Hematopoietic multipotent progenitor cell (in vitro differentiated cells): Measurements from ENCODE around the gene PPP1R9B. TPM values are rescaled to one million over a fixed set of nuclear protein-coding genes. Genes with fewer than 3 reads are reported as not detected.

Source experiments
- DNase-seq, 3 donors: peaks; one replicate each; pipeline ENCODE4 v3.0.0-alpha.2; 2011 to 2015; ENCODE audit warnings: low read depth in 2 of 3, low spot score in 2 of 3
- total RNA-seq: library from RNA; depleted of rRNA; stranded (reverse); fragments of >200 nt; gene quantifications from one replicate; pipeline ENCODE4 v1.2.3, GENCODE V29; 2012

PPP1R9B gene
- total RNA-seq, 1 donor, result 42.5 TPM

DNA sequence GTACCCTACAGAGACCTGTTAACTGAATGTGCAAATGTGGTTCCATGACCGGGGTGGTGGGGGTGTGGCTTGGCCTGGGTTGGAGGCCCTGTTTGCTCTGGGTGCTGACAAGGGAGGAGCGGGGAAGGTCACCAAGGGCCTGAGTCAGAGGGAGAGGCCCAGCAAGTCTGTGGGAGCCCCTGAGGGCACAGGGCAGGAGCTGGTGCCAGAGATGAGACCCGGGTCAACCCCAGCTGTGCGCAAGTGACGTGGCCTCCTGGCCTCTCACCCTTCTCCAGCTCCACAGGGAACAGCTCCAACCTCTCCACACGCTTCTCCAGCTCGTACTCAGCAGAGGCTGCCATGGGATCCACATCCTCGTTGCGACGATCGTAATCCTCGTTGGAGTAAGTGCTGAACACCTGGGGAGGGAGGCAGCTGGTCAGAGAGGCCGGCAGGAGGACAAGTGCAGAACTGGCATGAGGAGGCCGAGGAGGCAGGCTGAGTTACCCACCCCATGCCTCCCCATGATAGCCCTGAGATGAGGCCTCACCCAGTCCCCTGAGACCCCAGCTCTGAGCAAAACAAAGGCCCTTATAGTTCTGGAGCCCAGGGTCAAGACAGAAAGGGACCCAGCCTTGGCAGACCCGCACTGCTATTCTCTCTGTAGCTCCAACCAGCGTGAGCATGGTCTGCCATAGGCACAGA, 5.5 kb downstream of the PPP1R9B start:
- no peak for DNase-seq

DNA sequence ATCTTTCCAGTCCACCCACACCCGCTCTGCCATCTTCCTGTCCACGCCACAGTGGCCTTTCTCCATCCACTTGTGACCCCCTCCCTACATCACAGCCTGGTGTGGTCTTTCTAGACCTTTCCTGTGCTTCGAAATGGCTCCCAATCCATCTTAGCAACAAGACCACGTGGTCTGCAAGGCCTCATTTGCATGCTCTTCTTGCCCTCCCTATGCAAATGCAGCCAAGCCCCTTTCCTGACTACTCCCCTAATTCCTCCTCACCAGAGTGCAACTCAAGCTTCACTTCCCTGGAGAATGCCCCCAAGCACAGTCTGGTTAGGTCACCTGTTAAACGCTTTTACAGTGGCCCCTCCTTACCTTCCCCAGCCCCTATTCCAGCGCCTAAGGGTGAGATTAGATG, 6.1 kb downstream of the PPP1R9B start:
- no peak for DNase-seq

DNA sequence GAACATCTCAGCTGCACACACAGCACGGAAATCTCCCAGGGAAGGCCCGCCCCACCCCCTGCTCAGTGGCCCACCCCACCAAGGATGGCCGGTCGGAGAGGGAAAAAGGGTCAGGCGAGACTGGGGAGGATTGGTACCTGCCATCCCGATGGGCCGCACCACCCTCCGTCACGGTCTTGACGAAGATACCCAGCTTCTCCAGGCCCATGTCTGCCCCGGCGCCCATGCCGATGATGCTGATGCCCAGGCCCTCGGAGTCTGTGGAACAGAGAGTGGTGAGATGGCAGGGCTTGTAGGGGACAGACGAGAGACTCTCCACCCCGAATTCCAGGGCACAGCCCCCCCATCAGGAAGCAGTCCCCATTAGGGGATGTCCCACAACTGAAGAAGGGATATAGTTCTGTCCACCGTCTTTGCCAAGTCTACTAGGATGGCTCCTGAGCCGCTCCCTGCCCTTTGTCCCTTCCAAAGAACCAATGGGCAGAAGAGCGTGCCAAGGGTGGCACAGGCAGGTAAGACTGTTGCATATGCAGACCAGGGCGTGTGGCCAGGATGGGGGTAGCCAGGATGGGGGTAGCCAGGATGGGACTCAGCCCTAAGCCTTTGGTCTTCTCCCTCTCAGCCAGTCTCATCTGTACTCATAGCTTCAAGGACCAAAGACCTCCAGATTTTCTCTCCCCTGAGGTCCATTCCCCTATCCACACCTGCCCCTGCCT, 6.9 kb downstream of the PPP1R9B start:
- DNase-seq, result no peak

DNA sequence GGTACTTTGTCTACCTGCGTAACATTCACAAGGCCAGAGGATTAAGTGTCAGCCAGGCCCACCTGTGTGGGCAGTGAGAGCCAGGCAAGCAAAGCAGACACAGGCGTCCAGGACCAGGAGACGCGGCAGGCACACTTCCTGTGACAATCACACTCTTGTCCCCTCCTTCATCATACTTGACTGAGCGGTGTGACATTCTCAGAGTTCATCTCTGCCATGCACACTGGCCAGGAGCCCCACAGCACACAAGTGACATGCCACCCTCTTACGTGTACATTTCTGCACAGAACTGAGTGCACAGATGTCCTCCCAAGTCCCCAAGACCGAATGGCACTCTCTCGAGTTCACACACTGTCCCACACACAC, 8.7 kb downstream of the PPP1R9B start:
- DNase-seq, result no peak

DNA sequence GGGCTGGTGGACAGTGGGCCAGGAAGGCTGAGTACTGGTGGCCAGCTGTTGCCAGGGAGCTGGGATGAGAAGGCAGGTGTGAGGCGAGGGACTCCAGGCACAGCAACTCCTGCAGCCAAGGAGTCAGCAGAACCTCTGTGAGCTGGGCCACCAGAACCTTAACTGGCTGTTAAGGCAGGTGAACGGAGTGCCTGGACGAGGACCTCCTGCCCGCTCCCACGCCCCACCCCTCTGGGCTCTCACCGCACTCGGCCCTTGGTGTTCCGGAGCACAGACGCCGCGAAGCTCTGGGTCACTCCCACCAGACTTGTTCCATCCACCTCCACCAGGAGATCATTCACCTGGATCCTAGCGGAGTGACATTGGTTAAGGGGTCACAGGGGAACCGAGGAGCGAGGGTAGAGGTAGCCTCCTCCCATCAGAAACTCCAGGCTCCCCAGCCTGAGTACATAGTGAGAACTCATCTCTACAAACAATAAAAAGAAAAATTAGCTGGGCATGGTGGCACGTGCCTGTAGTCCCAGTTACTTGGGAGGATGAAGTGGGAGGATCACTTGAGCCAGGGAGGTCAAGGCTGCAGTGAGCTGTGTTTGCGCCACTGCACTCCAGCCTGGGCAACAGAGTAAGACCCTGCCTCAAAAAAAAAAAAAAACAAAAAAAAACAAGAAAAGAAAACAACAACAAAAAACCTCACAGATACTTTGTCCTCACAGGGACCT, 9.3 kb downstream of the PPP1R9B start:
- DNase-seq, result no peak

DNA sequence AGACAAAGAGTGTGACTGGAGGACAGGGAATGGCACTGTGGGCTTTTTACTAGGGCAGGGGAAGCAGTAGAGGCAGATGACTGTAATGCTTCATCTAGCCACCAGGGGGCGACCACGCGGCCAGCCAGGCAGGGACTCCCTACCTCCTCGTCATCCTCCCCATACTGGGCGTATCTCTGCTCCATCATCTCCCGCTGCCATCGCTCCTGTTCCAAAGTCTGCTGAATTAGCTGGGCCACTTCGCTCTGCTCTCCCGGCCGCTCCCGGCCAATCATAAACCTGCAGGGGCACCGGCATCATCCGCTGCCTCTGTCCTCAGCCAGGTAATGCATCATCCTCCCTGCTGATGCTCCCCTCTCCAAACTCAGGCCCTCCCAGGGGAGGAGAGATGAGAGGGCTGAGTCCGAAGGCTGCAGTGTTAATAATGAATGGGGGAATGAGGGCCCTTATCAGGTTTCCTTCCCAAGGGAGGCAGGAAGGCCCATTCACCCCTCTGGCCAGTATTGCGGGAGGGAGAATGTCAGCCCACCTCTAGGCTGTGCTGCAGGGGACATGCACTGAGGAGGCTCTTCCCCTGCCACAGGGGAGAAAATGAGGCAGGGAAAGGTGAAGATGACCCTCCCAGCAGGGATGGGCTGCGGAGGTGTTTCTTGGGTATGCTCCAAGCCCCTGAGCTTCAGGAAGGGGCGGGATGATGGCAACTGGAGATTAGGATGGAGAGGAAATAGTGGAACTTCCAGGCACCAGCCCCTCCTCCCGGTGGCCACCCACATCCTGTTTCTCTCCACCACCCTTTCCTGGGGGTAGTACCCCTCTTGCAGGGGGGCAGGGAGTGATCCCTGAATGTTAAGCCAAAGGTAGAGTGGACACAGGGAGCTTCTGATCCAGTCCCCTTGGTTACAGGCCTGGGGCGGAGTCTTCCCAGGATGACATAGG, 10.3 kb downstream of the PPP1R9B start:
- DNase-seq, result peak in 2 of 3 donors; percentile 68 to 72

DNA sequence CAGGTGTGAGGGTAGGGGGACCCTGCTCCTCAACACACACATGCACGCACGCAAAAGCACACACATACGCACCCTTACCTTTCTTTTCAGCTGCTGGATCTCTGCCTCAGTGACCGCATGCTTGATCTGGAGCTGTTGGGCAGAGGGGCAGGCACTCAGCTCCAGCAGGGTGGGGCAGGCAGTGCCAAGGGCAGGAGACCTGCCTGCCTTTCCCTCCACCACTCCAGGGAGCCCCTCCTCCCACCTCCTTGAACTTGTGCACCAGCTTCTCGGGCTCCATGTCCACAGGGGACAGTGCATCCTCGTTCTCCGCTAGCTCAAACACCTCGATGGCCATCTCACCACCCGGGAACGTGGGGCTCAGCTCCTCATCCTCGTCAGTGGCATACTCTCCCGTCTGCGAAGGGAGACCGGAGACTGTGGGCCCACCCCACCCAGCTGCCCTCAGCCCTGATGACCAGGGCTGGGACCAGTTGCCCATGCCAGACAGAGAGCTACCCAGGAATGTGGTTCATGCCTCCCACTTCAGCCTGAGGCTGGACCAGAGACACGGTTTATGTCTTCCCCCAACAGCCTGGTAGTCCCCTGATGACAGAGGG, 11.2 kb downstream of the PPP1R9B start:
- no peak for DNase-seq

DNA sequence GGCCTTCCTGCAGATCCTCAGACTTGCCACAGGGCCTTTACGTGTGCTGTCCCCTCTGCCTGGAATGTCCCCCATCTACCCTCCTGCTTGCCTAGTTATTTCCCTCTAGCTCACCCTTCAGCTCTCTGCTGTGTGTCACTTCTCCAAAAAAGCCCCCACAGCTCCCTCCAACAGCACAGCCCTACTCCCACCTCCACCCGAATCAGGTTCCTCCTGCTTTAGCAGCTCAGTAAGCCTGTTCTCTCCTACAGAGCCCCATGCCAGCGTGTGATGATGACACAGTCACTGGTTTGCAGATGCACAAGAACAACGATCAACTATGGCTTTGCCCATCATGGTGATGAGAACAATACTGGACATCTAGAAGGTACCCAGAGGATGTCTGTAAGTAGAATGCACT, 13.4 kb downstream of the PPP1R9B start:
- DNase-seq, result no peak

DNA sequence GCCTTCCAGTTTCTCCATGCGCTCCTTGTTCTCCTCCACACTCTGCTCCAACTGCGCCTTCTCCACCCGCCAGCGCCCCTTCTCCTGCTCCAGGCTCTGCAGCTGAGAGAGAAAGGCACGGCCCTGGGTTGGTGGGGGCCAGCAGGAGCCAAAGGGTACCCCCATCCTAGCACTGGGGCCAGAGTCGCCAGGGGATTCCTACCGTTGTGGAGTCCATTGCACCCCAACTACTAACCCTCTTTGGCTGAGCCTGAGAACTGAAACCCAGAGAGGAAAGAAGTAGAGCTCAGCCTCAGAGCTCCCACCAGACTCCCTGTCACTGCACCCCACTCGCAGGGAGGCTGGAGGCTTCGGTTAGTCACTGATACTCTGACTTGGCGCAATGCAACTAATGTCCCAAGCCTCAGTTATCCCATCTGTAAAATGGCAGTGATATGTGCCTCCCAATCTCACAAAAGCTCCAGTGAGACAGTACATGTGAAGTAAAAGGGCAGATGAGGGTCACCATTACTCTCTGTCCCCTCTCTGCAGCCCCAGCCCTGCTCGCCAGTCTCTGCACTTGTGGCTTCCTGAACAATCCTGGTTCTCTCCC, 14.3 kb downstream of the PPP1R9B start:
- DNase-seq, result no peak

DNA sequence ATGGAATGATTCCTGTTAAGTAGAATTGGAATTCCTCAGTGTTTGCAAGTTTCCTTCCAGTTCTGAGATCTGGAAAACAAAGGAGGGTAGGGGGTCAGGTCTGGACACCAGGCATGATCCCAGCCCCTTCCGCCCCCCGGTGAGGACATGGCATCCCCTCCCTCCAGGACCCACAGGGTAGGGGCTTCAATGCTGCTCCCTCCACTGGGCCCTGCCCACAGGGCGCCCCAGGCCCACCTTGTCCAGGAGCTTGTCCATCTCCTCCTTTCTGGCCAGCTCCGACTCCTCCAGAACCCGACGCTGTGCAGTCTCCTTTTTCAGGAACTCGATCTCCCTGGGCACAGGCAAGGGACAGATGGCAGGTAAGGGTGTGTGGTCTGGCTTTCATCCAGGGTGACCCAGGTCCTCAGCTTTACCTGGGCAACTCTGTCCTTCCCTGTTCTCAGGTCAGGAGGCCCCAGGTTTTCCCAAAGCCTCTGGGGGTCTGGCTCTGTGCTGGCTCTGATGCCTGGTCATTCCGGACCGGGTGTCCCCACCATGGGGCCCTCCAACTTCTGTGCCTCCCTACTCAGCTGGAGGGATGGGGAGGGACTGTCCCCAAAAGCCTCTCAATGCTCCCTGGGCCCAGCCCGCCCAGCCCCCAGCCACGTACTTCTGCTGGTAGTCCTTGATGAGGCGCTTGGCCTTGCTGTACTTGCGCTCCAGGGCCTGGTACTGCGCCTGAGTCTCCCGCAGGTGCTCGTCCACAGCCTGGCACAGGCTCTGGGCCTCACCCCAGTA, 15.0 kb downstream of the PPP1R9B start:
- DNase-seq, result no peak

DNA sequence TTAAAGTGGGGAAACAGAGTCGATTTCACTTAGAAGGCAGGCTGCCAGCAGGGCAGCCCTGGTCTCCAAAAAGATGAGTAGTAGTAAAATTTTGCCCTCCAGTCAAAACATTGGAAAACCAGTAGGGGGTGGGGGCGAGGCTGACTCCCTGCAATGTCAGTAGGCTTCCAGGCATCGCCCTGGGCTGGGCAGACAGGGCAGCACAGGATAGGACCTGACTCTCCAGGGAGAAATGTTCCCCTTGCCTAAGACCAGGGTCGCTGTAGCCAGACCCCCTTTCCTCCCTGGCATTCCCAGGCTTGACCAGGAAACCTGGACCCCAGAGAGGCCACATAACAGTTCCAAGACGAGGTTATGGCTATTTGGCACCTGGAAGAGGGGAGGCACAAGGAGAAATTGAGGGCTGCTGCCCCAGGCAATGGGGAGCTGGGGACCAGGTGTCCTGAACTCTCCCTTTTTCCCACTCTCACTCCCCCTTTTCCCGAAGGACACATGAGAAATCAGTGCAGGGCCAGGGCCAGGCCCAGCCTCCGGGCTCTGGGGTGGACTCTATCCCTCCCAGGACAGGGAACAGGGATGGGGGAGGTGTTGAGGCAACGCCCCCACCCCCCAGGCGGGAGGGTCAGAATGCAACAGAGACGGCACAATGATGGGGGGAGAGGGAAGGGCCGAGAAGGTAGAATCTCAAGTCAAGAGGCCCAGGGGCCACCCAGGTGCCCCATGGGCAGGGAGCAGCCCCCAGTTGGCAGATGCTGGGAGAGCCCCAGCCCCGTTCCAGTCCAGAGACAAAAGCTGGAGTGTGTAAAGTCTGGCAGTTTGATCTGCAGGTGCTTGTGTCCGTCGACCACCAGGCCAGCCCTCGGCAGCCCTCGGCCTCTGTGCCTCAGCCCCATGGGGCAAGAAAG, 16.0 kb downstream of the PPP1R9B start:
- DNase-seq, result no peak

DNA sequence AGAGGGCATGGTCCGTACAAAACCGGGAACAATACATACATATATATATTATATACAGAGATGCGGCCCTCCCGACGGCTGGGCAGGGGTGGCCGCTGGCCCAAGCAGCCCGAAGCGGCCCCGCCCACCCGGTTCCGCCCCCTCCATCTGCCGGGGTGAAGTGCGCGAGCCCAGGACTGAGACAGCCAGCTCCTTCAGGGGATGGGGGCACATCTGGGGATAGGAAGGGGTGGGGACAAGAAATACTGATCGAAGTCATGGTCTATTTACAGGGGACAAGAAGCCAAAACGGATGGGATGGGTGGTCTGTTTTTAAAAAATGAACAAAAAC, 16.7 kb downstream of the PPP1R9B start:
- DNase-seq, result no peak

DNA sequence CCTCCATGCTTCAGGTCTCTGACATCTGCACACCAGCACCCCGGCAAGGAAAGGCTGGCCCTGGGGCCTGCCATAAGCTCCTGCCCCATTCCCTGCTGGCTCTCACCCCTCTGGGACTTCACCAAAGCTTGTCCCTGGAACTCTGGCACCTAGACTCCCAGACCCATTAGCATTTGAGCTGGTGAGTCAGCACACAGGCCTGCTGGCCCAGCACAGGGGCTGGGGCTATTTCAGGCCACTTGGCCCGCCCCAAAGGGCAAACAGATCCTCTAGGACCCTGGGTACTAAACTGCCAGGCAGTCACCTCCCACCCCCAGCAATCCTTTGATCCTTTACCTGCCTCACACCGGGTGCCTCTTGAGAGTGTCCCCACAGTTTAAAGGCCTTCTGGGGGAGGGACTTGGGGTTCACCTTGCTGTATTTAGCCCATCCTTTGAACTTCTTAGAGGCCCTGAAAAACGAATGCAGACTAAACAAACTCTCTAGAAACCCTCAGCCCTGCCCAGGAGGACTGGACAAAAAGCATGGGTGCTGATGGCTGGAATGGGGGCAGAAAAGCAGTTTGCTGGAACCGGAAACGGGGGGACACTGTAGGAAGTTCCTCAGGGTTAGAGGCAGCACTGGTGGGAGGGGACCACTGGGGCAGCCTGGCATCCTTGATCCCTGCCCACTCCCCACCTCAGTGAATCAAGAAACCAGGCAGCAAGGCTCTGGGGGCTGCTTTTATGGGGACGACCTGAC, 17.3 kb downstream of the PPP1R9B start:
- DNase-seq, result no peak

DNA sequence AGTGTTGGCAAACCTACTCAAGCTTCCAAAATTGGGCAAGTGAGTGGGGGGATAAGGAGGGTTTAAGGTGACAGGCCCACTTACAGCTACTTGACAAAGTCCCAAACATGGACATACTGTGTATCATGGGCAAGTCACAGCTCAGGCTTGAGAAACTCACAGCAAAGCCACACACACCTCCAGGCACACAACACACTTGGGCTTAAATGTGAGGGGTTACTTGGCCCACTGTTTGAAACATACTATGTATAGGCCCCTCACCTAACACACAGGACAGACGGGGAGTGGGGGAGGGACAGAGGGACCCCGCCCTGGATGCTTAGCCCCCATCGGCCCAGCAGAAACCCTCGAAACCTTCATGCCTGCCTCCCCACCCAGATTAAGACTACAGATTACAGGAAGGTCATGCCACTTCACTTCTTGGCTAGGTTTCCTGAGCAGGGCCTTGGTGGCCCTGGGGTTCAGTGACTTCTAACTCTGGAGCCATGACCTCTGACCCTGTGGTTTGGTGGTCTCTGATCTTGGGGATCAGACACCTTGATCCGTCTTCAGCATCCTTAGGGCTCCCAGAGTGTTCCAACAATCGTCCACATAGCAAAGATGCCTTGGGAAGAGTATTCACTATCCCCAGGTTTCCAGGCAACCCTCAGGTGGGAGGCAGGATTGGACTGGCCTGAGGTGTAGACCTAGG, 18.2 kb downstream of the PPP1R9B start:
- DNase-seq, result no peak

DNA sequence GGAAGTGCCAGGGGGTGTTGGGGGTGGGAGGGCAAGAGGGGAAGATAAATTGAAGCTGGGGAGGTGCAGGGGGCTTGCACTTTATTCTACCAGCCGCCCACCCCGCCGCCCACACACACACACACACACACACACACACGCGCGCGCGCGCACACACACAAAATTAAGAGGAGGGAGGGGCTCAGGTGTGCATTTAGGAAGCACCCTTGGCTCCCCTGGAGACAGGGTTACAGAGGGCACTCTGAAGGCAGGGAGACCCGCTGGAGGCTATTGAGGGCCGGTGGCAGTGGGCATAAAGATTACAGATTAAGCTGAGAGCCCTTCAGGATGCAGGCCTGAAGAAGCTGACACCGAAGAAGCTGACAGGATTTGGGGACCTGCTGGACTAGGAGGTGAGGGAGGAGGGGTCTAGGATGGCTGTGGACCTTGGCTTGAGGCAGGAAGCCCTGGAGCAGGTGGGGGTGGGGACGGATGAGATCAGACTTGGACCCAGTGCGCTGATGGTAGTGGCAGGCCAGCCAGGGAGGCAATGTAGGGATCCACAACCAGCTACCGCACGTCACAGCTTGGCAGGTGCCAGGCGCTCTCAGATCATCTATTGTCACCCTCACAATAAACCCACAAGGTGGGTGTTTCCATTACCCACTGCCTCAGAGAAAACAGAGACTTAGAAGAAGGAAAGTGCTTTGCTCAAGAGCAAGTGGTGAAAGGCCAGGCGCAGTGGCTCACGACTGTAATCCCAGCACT, 19.7 kb downstream of the PPP1R9B start:
- DNase-seq, result no peak
